Endothelial cell of umbilical vein (primary cell): ENCODE results near the gene PLEKHD1.

ENCODE experiments used
- EZH2 ChIP-seq: IDR thresholded peaks from 2 replicates; pipeline ENCODE4 v1.6.1; 2012; ENCODE audit warnings: borderline replicate concordance, low read depth, mild to moderate bottlenecking, moderate library complexity, low read length, inconsistent platforms; ENCODE audit not compliant: severe bottlenecking
- FOS ChIP-seq: IDR thresholded peaks from 2 replicates; pipeline ENCODE4 v1.6.1; 2011; ENCODE audit warnings: mild to moderate bottlenecking, low read length, moderate library complexity, borderline replicate concordance; ENCODE audit not compliant: insufficient read depth
- POLR2A ChIP-seq: IDR thresholded peaks from 2 replicates; pipeline ENCODE4 v1.6.1; 2012; ENCODE audit warnings: low read depth, mild to moderate bottlenecking, control low read depth, low read length
- POLR2AphosphoS5 ChIP-seq: IDR thresholded peaks from 2 replicates; pipeline ENCODE4 v1.6.1; 2012; ENCODE audit warnings: low read depth, mild to moderate bottlenecking, control low read depth, low read length, moderate library complexity; ENCODE audit not compliant: insufficient read depth
- TF ChIP-seq, protein P1 (sequence below): IDR thresholded peaks from 2 replicates; pipeline ENCODE4 v1.6.1; 2011; ENCODE audit not compliant: insufficient read depth, insufficient read length
- TF ChIP-seq, protein P2 (sequence below), 2 donors: IDR thresholded peaks; 1 replicate in 1 of 2; 2 replicates in 1 of 2; pipeline ENCODE4 v1.5.1; 2011; ENCODE audit warnings: low read length in 2 of 2, mild to moderate bottlenecking in 2 of 2, moderate library complexity in 2 of 2, control low read depth in 1 of 2, inconsistent platforms in 1 of 2, low read depth in 1 of 2; ENCODE audit not compliant: insufficient read depth in 1 of 2; ENCODE audit errors: extremely low read depth in 1 of 2

DNA sequence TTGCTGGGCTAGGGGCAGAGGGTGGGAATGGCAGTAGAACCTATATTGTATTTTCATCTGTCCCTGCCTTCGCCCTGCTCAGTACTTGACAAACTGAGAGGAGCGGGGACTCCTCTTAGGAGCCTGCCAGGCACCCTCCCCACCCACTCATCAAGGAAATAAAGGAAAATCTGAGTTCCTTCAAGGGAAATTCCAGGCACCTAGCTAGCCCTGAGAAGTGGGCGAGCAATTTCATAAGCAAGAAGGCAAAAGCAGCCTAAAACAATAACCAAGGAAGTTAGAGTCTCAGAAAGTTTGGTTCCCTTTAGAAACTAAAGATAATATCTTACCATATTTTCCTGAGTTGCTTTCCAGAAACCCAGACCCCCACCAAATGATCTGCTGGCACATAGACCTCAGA lies 10.6 kb upstream of the PLEKHD1 start:
- TF ChIP-seq POLR2AphosphoS5: no peak
- TF ChIP-seq, protein P1, sequence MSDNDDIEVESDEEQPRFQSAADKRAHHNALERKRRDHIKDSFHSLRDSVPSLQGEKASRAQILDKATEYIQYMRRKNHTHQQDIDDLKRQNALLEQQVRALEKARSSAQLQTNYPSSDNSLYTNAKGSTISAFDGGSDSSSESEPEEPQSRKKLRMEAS: no peak
- TF ChIP-seq POLR2A: no peak
- TF ChIP-seq, protein P2, sequence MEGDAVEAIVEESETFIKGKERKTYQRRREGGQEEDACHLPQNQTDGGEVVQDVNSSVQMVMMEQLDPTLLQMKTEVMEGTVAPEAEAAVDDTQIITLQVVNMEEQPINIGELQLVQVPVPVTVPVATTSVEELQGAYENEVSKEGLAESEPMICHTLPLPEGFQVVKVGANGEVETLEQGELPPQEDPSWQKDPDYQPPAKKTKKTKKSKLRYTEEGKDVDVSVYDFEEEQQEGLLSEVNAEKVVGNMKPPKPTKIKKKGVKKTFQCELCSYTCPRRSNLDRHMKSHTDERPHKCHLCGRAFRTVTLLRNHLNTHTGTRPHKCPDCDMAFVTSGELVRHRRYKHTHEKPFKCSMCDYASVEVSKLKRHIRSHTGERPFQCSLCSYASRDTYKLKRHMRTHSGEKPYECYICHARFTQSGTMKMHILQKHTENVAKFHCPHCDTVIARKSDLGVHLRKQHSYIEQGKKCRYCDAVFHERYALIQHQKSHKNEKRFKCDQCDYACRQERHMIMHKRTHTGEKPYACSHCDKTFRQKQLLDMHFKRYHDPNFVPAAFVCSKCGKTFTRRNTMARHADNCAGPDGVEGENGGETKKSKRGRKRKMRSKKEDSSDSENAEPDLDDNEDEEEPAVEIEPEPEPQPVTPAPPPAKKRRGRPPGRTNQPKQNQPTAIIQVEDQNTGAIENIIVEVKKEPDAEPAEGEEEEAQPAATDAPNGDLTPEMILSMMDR (IDR thresholded peaks at IDR 0.05; ENCODE audit: extremely low read depth in 1 of 2, insufficient read depth in 1 of 2, low read depth in 1 of 2, low read length in 2 of 2): no peak
- no peak for TF ChIP-seq EZH2
- no peak for TF ChIP-seq FOS
